HG03558 (cell line): ENCODE results near the gene LGI2.

Experiments used
- ATAC-seq: cut with Tn5 transposase; IDR thresholded peaks from one replicate; pipeline ENCODE4 v1.9.1; 2021; ENCODE audit warnings: moderate number of reproducible peaks; ENCODE audit not compliant: unreplicated experiment; ENCODE audit errors: extremely low read depth

Gene LGI2

GRCh38 chr4:25000639-25001038 is 30.1 kb downstream of the LGI2 start:
- ATAC-seq, result no peak

GRCh38 chr4:24999392-25000089 is 31.2 kb downstream of the LGI2 start:
- no peak for ATAC-seq

DNA sequence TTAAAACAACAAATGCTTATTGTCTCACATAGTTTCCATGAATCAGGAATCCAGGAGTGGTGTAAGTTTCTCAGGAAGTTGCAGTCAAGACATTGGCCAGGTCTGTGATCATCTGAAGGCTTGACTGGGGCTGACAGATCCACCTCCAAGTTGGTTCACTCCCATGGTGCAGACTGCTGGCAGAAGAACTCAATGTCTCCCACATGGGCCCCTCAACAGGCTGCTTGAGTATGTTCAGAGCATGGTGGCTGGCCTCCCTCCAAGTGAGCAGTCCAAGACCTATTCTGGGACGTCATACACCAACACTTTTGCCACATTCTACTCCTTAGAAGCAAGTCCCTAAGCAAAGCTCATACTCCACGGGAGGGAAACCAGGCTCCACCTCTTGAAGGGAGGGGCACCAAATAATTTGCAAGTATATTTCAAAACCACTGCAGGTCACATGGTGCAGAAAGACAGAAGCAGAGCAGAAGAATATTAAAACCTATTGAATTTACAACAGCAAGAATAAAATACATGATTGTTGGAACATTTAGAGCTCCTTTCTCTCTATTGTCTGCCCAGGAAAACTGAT is 35.3 kb downstream of the LGI2 start:
- ATAC-seq, result no peak

DNA sequence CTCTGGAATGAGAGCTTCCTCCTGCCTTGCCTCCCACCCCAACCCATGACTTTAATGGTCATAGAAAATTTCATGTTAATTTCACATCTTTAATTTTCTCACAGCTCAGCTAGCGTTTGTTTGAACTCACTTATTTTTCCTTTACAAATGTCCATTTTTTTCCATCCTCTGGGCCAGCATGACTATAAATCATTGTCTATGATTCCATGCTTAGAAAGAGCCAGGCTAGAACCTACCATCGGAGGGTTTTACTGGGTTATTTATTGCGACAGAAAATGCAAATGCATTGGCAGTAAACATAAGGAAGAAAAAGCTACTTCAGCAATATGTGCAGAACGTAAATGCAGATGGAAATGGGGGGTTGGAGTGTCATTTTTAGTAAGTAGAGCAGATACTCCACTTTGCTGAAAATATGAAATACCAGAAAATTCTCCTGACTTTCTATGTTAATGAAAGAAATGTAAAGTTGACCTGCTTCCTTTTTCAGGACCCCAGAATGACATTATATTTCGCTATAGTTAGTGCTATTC is 37.1 kb downstream of the LGI2 start:
- no peak for ATAC-seq

GRCh38 chr4:24992968-24993367 is 37.8 kb downstream of the LGI2 start:
- no peak for ATAC-seq

DNA sequence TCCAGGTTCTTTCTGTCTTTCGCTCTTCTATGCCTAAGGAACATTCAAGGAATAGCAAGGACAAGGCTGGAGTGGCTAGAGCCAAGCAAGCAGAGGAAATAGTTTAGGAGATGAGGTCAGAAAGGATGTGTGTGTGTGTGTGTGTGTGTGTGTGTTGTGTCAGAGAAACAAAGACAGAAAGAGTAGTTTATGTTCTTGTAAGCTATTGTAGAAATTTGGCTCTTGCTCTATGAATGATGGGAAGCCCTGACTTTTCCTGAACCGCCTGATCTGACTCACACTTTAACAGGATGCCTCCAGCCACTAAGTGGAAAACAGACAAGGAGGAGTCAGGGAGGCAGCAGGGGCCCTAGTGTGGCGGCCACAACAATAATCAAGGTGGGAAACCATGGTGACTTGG is 39.7 kb downstream of the LGI2 start:
- ATAC-seq, result no peak

DNA sequence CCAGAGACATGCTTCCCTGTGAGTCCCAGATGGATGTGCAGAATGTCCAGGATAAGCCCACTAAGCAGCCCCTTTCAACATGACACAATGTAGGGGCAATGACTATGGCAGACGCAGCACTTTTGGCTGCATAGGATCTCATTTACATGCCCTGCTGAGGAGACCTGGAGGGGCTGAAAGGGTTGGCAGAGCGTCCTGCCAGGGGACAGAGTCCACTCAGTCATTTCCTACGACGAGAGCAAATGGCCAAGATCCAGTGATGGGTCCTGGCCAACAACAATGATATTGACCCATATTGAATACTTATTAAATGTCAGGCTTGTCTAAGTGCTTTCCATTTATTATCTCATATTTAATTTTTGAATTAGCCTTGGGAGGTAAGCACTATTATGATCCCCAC is 41.4 kb downstream of the LGI2 start:
- no peak for ATAC-seq

DNA sequence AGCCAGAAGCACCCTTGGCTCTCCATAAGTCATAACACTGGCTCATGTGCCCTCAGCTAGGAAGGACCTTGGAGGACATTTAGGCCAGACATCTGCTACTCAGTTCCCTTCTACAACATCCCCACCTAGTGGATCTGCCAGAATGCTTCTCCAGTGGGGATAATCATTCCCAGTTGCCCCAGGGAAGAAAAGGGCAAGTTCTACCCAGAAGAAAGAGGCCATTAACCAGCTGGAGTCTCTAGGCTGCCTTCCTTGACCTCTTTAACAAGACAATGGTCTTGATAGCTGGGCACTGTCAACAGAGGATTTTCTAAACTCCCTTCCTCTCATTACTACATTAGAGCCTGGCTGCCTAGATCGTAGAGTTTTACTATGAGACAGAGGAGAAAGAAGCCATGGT is 42.0 kb downstream of the LGI2 start:
- ATAC-seq, result no peak

- ATAC-seq, result no peak
Measured at GRCh38 chr4:24984602-24985532, 45.9 kb downstream of the LGI2 start.

DNA sequence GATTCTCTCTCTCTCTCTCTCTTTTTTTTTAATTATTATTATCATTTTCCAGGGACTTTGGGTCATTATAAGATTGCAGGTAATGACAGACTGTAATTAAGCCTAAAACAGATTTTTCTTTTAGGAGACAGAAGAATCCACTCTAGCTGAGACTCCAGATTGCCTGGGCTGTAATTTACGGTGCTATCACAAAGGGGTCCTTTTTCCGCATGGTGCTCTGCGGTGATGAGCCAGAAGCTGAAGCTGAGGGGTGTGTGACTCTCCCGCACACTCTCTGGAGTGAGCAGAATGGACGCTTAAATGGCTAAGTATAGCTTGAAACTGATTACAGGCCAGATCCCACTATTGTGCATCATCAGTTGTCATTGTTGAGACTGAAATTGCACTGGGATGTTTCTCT is 50.0 kb downstream of the LGI2 start:
- ATAC-seq, result no peak

DNA sequence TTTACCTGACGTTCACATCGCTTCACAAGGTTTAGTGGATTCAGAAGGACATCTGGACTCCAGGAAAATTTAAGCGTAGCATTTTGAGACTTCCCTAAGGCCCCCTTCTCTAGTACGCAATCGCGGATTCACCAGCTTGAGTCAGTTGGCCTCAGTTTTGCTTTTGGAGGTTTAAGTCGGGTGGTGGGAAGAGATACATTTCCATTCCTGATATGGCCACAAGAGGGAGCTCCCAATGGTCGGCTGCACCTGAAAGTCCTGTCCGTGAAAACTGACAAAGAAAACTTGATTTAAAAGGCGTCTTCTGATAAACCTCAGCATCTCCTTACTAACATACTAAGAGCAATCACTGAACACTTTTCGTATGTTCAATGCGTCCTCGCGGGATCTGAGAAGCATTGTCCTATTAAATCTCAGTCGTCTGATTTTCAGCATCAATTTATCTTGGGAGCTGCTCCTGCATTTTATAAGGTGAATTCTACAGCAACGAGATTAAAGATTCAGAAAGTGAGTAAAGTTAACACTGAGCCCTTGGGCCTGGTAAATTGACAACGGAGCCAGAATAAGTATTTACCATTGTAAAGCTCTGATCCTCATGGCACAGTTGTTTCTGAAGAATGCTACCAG is 50.6 kb downstream of the LGI2 start:
- no peak for ATAC-seq

GRCh38 chr4:24979554-24979953 is 51.2 kb downstream of the LGI2 start:
- ATAC-seq, result no peak

DNA sequence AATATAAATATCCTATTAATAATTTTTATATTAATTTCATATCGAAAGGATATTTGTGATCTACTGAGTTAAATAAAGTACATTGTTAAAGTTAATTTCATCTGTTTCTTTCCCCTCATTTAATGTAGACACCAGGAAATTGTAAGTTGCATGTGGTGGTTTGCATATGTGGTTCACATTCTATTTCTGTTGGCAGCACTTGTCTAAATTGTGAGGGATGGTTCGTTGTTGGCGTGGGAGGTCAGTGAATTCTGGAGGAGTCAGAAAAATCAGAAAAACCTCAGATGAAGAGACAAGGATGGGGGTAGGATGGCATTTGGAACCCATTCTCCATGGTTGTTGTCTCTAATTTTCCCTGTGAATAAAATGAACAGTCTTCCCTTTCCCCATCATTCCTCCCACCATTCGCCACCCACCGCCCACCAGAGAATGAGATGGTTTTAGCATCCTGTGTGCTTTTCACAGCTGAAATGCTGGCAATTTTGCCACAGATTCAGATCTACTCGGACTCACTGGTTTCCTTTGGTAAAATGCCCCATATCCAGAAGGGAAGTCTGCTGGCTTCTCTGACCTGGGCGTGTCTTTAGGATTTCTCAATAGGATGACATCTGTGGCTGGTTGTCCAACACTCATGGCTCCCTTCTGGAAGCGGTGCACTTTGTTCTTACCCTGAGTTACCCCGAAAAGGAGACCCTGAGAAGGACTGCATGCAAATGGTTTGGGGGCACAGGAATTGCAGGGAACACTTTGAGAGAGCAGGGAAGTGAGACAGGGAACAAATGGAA is 52.3 kb downstream of the LGI2 start:
- no peak for ATAC-seq

- ATAC-seq, result no peak
Measured at GRCh38 chr4:24975510-24975909, 55.2 kb downstream of the LGI2 start.

DNA sequence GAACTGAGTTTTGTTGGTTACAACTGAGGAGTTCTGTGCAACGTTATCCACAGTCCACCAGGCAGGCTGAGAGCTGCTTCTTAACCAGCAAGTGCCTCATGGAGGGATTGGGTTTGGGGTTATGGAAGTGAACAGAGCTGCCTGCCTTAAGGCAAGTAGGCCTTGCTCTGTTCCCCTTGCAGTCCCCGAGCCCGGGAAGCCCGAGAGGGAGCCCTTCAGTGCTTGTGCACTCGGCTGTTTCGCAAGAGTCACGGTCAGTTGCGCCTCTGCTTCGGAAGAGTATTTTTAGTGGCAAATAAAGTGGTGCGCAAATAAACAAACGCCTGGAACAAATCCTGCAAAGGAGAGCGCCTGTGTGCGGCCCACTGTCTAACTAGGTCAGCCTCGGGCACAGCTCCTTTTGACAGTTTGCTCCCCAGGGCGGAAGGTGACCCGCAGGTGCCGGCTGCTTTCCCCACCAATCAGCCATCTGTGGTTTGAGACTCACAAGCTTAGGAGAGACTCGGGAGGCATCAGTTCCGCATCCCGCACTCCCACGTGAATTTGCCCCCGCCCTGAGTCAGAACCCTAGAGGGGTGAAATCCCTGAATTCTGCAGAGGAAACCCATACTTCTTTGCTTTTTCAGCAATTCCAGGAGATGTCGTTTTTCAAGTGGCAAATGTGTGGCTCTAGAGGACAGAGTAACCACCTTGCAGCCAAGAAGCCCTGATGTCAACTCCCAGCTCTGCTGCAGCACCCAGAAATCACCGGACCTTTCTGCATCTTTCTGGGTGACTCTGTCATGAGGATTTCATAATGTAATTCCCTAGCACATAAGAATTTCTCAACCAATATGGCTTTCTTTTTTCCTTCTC is 56.8 kb downstream of the LGI2 start:
- no peak for ATAC-seq

DNA sequence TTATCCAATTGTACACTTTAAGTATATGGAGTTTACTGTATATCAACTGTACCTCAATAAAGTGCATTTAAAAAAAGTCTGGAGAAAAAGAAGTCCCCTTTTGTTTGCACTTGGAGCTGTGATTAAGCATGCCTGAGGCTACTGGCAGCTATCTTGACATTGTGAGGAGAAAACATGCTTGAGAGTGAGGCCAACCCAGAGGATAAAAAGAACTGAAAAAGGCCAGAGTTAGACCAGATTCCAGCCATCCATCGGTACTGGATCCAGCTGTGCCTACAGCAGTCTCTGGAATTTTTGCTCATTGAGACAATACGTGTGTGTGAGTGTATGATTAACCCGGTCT is 57.4 kb downstream of the LGI2 start:
- ATAC-seq, result no peak

DNA sequence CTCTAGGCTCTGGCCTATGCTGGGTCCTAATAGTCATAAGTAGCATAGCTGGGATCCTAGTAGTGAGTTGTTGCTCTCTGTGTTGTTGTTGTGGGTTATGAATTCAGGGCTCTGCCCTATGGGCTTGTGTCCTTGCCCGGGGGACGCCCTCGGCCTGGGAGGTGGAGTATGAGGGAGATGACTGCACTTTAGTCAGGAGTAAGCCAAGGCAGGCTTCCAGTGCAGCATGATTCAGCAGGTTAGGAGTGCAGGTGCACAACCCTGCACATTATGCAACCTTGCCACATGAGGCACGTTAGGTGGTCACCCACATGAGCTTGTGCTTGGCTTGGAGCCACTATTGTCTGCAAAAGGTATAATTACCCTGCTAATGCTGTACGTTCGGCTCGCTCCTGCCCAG is 59.6 kb downstream of the LGI2 start:
- no peak for ATAC-seq

DNA sequence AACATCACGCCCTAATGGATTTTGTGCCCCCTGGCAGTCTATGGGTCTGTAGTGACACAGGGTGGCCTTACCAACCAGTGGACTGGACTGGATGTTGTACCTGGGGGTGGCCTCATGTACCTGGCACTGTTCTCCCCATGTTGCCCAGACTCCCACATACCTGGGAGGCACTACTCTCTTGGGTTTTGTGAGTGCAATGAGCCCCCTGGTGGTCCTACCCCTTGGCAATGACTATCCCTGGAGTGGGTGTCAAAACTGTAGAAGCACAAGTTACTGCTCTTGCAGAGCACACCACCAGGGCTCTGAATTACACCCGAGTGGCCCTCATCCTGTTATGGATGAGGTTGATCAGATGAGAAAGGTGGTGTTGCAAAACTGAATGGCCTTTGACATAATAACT is 60.1 kb downstream of the LGI2 start:
- no peak for ATAC-seq

DNA sequence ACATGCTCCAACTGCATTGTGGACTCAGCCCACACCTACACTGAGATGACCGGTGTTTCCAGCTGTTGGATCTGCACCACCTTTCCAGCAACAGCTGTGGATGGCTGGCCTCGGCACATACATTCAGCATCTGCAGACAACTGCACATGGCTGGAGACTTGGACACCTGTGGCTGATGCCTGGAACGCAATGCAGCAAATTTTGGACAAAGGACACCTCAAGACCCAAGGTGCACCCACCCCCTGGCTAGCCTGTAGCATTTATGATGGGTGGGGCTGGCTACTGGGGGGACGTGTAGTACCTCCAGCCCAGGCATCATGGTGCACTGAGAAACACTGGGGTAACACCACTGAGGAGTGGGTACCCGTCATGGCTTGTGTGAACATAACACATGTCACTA is 60.6 kb downstream of the LGI2 start:
- ATAC-seq, result no peak
